GM18858 (cell line): ENCODE measurements around the gene ADIPOR2.

Experiments used
- ATAC-seq: cut with Tn5 transposase; IDR thresholded peaks from one replicate; pipeline ENCODE4 v1.9.1; 2021; ENCODE audit not compliant: unreplicated experiment

ADIPOR2 gene

GRCh38 chr12:1826867-1827705 lies 136.2 kb downstream of the ADIPOR2 start:
- no peak for ATAC-seq

- ATAC-seq = no peak
These were observed 137.2 kb downstream of the ADIPOR2 start for GRCh38 chr12:1827826-1828805.

GRCh38 chr12:1828856-1829255 lies 138.0 kb downstream of the ADIPOR2 start:
- ATAC-seq = no peak

- ATAC-seq = no peak
These were observed 138.5 kb downstream of the ADIPOR2 start for GRCh38 chr12:1829306-1829900.

GRCh38 chr12:1830401-1830845 lies 139.6 kb downstream of the ADIPOR2 start:
- no peak for ATAC-seq

GRCh38 chr12:1830981-1831963 lies 140.4 kb downstream of the ADIPOR2 start:
- no peak for ATAC-seq

- ATAC-seq = no peak
These were observed 142.1 kb downstream of the ADIPOR2 start for GRCh38 chr12:1832801-1833595.

GRCh38 chr12:1833596-1834028 lies 142.7 kb downstream of the ADIPOR2 start:
- ATAC-seq = no peak

- no peak for ATAC-seq
These were observed 143.5 kb downstream of the ADIPOR2 start for GRCh38 chr12:1834186-1834925.

- ATAC-seq = no peak
These were observed 144.6 kb downstream of the ADIPOR2 start for GRCh38 chr12:1835211-1836131.

- ATAC-seq = no peak
These were observed 145.5 kb downstream of the ADIPOR2 start for GRCh38 chr12:1836241-1836803.

- ATAC-seq = no peak
These were observed 146.1 kb downstream of the ADIPOR2 start for GRCh38 chr12:1836854-1837421.

GRCh38 chr12:1837541-1838204 lies 146.8 kb downstream of the ADIPOR2 start:
- ATAC-seq = no peak
